NT2/D1 (cell line): ENCODE measurements around the gene SYTL2.

Source experiments
- DNase-seq: peaks from one replicate; pipeline ENCODE4 v3.0.0-alpha.2; 2011; ENCODE audit warnings: low read depth, low spot score
- H3K27me3 ChIP-seq: 2 replicates; pipeline ENCODE4 v1.6.0; 2011; ENCODE audit warnings: mild to moderate bottlenecking; ENCODE audit not compliant: insufficient read length, insufficient read depth
- H3K36me3 ChIP-seq: 2 replicates; pipeline ENCODE4 v1.6.1; 2011; ENCODE audit warnings: mild to moderate bottlenecking, low read length, mixed read lengths; ENCODE audit not compliant: insufficient read depth, insufficient read length
- H3K4me1 ChIP-seq: 2 replicates; pipeline ENCODE4 v1.5.1; 2011; ENCODE audit not compliant: insufficient read depth, insufficient read length
- H3K4me3 ChIP-seq: 2 replicates; pipeline ENCODE4 v1.5.1; 2011; ENCODE audit warnings: low read depth; ENCODE audit not compliant: insufficient read length
- H3K9ac ChIP-seq: 2 replicates; pipeline ENCODE4 v1.6.0; 2011; ENCODE audit warnings: low read depth; ENCODE audit not compliant: insufficient read length
- H3K9me3 ChIP-seq: 2 replicates; pipeline ENCODE4 v1.5.1; 2011; ENCODE audit warnings: mild to moderate bottlenecking, low read length; ENCODE audit not compliant: insufficient read depth
- SUZ12 ChIP-seq: IDR thresholded peaks from 2 replicates; pipeline ENCODE4 v1.6.1; 2011; ENCODE audit not compliant: insufficient read length, insufficient read depth; ENCODE audit errors: extremely low read depth
- YY1 ChIP-seq: IDR thresholded peaks from 2 replicates; pipeline ENCODE4 v1.6.1; 2011; ENCODE audit not compliant: insufficient read length, insufficient read depth
- ZNF274 ChIP-seq: IDR thresholded peaks from 2 replicates; pipeline ENCODE4 v1.6.1; 2011; ENCODE audit warnings: mild to moderate bottlenecking, low read depth, low read length

SYTL2 gene

GRCh38 chr11:85801527-85801926, 9.4 kb downstream of the SYTL2 start:
- H3K36me3 ChIP-seq = no peaks in the 10 kb centered on the region
- H3K27me3 ChIP-seq = no peaks in the 10 kb centered on the region
- no peak overlapping the region for H3K4me3 ChIP-seq
- TF ChIP-seq SUZ12 = no peak
- no peak for TF ChIP-seq YY1
- TF ChIP-seq ZNF274 = no peak
- H3K9ac ChIP-seq = no peak overlapping the region
- H3K9me3 ChIP-seq = no peaks in the 10 kb centered on the region
- H3K4me1 ChIP-seq = no peaks in the 10 kb centered on the region
- no peak for DNase-seq

GRCh38 chr11:85800595-85801342, 10.2 kb downstream of the SYTL2 start:
- no peak for TF ChIP-seq ZNF274
- TF ChIP-seq SUZ12 = no peak
- TF ChIP-seq YY1 = no peak

GRCh38 chr11:85799142-85799541, 11.8 kb downstream of the SYTL2 start:
- TF ChIP-seq ZNF274 (no peak), SUZ12 (no peak), YY1 (no peak)
- Histone ChIP-seq H3K9me3 (no peaks in the 10 kb centered on the region), H3K9ac (no peak overlapping the region), H3K4me3 (no peak overlapping the region), H3K36me3 (no peaks in the 10 kb centered on the region), H3K27me3 (no peaks in the 10 kb centered on the region), H3K4me1 (no peaks in the 10 kb centered on the region)
- DNase-seq = no peak

More at GRCh38 chr11:85800595-85801342, 10.2 kb downstream of the SYTL2 start:
- Histone ChIP-seq H3K4me1 (no peaks in the 10 kb centered on the region), H3K9me3 (no peaks in the 10 kb centered on the region), H3K36me3 (no peaks in the 10 kb centered on the region), H3K9ac (no peak overlapping the region), H3K4me3 (no peak overlapping the region), H3K27me3 (no peaks in the 10 kb centered on the region)
- no peak for DNase-seq

- no peak for DNase-seq
- H3K4me3 ChIP-seq = no peak overlapping the region
- no peaks in the 10 kb centered on the region for H3K27me3 ChIP-seq
- no peaks in the 10 kb centered on the region for H3K36me3 ChIP-seq
- no peaks in the 10 kb centered on the region for H3K9me3 ChIP-seq
- no peak for TF ChIP-seq YY1
- no peak for TF ChIP-seq SUZ12
- TF ChIP-seq ZNF274 = no peak
- H3K4me1 ChIP-seq = no peaks in the 10 kb centered on the region
- H3K9ac ChIP-seq = no peak overlapping the region
Observed at GRCh38 chr11:85798361-85798760, 12.6 kb downstream of the SYTL2 start.

- H3K4me1 ChIP-seq = no peaks in the 10 kb centered on the region
- no peak overlapping the region for H3K9ac ChIP-seq
- no peaks in the 10 kb centered on the region for H3K27me3 ChIP-seq
- no peaks in the 10 kb centered on the region for H3K9me3 ChIP-seq
- no peak for DNase-seq
- no peak overlapping the region for H3K4me3 ChIP-seq
- TF ChIP-seq YY1 (no peak), SUZ12 (no peak)
- no peaks in the 10 kb centered on the region for H3K36me3 ChIP-seq
Observed at GRCh38 chr11:85795712-85796487, 15.0 kb downstream of the SYTL2 start.

- no peak for TF ChIP-seq ZNF274
- TF ChIP-seq YY1 = no peak
- no peak for TF ChIP-seq SUZ12
- Histone ChIP-seq H3K27me3 (no peaks in the 10 kb centered on the region), H3K9me3 (no peaks in the 10 kb centered on the region), H3K4me1 (no peaks in the 10 kb centered on the region), H3K9ac (no peak overlapping the region), H3K36me3 (no peaks in the 10 kb centered on the region), H3K4me3 (no peak overlapping the region)
- no peak for DNase-seq
Observed at GRCh38 chr11:85791409-85791990, 19.4 kb downstream of the SYTL2 start.
